ENCODE data around the gene FYCO1. TPM values are rescaled to one million over a fixed set of nuclear protein-coding genes. Genes with fewer than 3 reads are reported as not detected.

Gene FYCO1
- total and polyA plus RNA-seq, 2 experiments from 2014 or later = 8.1 to 27.5 TPM

DNA sequence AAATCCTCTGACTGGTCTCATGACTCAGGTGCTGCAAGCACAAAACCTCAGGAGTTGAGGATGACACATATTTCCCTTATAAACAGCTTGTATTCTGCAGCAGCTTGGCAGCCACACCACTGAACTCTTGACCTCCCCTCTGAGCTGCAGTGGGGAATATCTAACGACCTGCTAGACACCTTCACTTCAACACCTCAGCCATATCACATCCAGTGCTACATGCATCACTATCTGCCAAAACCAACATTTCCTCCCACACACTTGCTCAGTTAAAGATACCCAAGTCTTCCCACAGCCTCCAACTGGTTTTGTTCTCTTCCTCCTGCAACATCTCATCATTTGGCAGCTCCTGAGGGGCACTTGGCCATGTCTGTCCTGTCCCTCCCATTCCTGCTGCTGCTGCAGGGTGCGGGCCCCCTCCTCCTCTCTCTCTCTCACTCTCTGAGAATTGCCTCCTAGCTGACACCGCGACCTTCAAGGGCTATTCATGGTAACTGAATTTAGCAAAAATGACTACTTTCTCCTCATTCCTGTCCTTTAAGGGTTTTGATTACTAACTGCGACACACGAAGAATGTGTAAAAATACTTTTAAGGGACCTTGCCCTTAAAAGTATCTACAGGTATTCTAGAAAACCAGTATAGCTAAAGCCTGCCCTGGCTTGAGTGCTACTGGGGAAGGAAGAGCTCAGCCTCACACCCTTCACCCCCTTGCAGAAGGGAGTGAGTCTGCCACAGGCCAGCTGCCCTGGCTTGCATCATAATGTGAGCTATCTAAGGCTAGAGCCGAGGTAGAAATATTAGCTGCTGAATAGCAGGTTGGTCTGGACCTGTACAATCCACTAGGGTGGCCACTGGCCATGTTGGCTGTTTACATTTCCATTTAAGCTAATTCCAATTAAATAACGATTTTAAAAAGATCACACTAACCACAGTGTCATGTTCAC is 114.3 kb downstream of the FYCO1 start:
- Histone ChIP-seq H3K27ac (peak overlapping the region; percentile 86), H3K4me1 (ENCODE audit: low read depth) (peaks cover 34% of the 10 kb centered on the region), H3K4me3 (no peak overlapping the region), H3K27me3 (no peaks in the 10 kb centered on the region), H3K9me3 (ENCODE audit: low read depth) (no peaks in the 10 kb centered on the region), H3K36me3 (no peaks in the 10 kb centered on the region)
- TF ChIP-seq, protein P1, sequence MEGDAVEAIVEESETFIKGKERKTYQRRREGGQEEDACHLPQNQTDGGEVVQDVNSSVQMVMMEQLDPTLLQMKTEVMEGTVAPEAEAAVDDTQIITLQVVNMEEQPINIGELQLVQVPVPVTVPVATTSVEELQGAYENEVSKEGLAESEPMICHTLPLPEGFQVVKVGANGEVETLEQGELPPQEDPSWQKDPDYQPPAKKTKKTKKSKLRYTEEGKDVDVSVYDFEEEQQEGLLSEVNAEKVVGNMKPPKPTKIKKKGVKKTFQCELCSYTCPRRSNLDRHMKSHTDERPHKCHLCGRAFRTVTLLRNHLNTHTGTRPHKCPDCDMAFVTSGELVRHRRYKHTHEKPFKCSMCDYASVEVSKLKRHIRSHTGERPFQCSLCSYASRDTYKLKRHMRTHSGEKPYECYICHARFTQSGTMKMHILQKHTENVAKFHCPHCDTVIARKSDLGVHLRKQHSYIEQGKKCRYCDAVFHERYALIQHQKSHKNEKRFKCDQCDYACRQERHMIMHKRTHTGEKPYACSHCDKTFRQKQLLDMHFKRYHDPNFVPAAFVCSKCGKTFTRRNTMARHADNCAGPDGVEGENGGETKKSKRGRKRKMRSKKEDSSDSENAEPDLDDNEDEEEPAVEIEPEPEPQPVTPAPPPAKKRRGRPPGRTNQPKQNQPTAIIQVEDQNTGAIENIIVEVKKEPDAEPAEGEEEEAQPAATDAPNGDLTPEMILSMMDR (IDR thresholded peaks at IDR 0.05; ENCODE audit: low read depth, low read length) = no peak
- peak; percentile 37 to 73 for DNase-seq (ENCODE audit: low read depth in 1 of 2, low spot score in 1 of 2)

DNA sequence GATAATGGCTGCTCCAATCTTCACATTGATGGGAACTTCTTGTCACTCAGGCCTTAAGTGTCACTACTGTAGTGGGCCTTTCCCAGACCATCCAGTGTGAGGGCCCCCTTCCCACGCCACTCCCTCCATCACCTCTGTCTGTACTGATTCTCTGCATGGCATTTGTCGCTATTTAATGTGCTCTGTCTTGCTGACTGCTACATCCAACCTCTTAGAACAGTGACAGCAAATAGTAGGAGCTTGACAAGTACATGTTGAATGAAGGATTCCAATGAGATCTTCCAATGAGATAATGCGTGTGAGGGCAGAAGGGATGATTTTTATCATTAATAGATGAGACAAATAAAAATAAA is 114.9 kb downstream of the FYCO1 start:
- TF ChIP-seq, protein P1 (IDR thresholded peaks at IDR 0.05; ENCODE audit: low read depth, low read length) = no peak
- no peaks in the 10 kb centered on the region for H3K36me3 ChIP-seq
- H3K4me1 ChIP-seq (ENCODE audit: low read depth) = peaks cover 34% of the 10 kb centered on the region
- no peaks in the 10 kb centered on the region for H3K9me3 ChIP-seq (ENCODE audit: low read depth)
- peak overlapping the region; percentile 86 for H3K27ac ChIP-seq
- DNase-seq (ENCODE audit: low read depth in 1 of 2, low spot score in 1 of 2) = peak in 1 of 2 donors; percentile 23
- H3K4me3 ChIP-seq = no peak overlapping the region
- no peaks in the 10 kb centered on the region for H3K27me3 ChIP-seq

DNA sequence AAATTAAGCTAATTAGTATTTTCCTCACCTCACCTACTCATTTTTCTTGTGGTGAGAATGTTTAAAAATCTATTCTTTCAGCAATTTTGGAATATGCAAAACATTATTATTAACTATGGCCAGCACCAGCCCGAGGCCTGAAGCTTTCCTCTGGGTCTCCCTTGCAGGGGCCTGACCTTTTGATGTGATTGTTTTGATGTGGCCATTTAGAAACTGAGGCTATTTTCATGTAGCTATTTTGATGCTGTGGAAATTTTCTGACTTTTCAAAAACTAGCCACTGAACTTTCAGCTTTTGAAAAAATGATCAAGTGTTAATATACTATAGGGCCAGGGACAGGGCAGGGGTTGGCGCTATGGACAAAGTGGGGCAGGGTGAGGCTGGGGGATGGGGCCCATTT is 117.5 kb downstream of the FYCO1 start:
- no peak overlapping the region for H3K4me3 ChIP-seq
- no peak for DNase-seq (ENCODE audit: low read depth in 1 of 2, low spot score in 1 of 2)
- no peaks in the 10 kb centered on the region for H3K9me3 ChIP-seq (ENCODE audit: low read depth)
- no peaks in the 10 kb centered on the region for H3K36me3 ChIP-seq
- no peak overlapping the region for H3K27ac ChIP-seq
- TF ChIP-seq, protein P1 (IDR thresholded peaks at IDR 0.05; ENCODE audit: low read depth, low read length) = no peak
- H3K27me3 ChIP-seq = no peaks in the 10 kb centered on the region
- peaks cover 28% of the 10 kb centered on the region for H3K4me1 ChIP-seq (ENCODE audit: low read depth)

DNA sequence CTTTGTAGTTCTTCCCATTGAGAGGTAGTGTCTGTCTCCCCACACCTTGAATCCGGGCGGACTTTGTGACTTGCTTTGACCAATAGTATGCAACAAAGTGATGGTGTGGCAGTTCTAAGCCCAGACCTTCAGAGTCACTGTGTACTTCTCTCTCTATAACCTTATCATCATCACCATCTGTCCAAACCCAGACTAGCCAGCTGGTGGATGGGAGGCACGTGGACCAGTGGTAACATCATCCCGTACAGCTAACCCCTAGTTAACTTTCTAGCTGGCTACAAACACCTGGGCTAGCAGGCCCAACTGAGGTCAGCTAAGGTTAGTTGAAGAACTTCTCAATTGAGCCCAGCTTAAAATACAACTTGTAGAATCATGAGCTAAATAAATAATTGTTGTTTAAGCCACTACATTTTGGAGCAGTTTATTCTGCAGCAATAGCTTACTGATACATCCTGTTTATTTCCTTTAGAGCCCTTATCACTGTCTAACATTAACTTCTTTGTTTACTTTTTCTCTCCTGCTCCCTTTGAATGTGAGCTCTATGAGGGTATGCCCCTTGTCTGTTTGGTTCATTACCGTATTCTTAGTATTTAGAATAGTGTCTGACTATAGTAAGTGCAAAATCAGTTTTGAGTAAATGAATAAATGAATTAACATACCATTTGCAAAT is 120.8 kb downstream of the FYCO1 start:
- TF ChIP-seq, protein P1 (IDR thresholded peaks at IDR 0.05; ENCODE audit: low read depth, low read length) = no peak
- no peak overlapping the region for H3K4me3 ChIP-seq
- DNase-seq (ENCODE audit: low read depth in 1 of 2, low spot score in 1 of 2) = no peak
- no peaks in the 10 kb centered on the region for H3K36me3 ChIP-seq
- no peak overlapping the region for H3K27ac ChIP-seq
- H3K27me3 ChIP-seq = no peaks in the 10 kb centered on the region
- H3K9me3 ChIP-seq (ENCODE audit: low read depth) = no peaks in the 10 kb centered on the region
- H3K4me1 ChIP-seq (ENCODE audit: low read depth) = no peaks in the 10 kb centered on the region

DNA sequence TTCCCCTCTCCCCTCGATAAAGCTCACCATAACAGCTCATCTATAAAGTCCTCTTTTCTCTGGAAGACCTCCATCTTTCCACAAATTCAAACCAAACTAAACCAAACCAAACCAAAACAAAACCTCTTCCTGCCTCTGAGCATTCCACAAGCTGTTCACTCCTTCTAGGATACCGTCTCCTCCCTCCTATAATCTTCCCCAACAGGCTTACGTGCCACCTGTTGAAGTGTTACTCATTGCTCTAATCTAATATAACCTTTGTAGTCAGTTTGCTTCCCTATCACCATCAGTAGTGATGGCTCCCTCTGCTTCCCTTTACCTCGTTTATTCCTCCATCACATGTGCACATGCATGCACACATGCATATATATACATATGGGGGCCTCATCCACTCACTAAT is 122.0 kb downstream of the FYCO1 start:
- no peak overlapping the region for H3K4me3 ChIP-seq
- H3K27me3 ChIP-seq = no peaks in the 10 kb centered on the region
- H3K36me3 ChIP-seq = no peaks in the 10 kb centered on the region
- H3K9me3 ChIP-seq (ENCODE audit: low read depth) = no peaks in the 10 kb centered on the region
- TF ChIP-seq, protein P1 (IDR thresholded peaks at IDR 0.05; ENCODE audit: low read depth, low read length) = no peak
- H3K27ac ChIP-seq = no peak overlapping the region
- no peaks in the 10 kb centered on the region for H3K4me1 ChIP-seq (ENCODE audit: low read depth)
- no peak for DNase-seq (ENCODE audit: low read depth in 1 of 2, low spot score in 1 of 2)

All from cardiac muscle cell (in vitro differentiated cells and primary cell).